ENCODE results near the gene SOSTDC1.

DNA sequence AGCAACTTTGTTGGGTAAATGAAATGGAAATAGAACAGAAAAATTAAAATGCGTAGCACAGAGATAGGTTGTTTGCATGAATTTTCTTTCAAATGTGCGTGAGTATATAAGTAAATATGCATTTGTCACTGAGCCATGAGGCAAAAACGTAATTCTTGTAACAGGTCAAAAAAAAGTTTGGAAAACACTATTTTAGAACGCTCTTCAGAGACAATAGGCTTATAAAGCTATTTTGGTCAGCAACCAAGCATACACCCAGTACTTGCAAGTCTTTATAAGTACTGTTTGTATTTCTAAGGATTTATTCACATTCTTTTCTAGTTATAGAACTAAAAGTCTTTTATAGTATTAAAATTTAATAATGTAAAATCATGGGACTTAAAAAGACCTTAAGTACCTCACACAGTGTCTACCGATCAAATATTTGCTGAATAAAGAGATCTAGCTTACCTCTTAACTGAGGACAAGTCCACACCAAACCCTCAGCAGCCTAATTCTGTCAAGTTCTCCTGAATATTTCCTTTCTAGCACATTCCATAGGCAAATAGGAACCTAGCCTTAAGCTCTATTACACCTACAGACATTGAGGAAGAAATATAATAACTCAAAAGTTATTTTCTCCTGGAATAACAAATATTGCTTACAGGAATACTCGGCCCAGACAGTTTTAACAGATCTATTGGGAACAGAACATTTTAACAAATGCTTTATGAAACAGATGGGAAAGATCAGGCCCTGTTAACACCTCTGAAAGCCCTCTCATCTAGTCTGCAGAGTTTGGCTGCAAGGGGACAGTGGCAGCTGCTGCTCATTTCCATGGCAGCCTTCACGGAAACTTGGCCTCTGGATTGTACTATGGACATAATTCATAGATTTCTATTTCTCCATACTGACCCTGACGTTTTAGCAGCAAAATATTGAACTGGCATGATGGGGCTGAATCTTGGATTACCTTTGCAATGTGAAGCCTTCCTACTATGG lies 53.0 kb downstream of the SOSTDC1 start:
- TF ChIP-seq EP300 (IDR thresholded peaks at IDR 0.05; ENCODE audit: borderline replicate concordance in 1 of 2, low read depth in 1 of 2, low read length in 1 of 2) (no peak), RCOR1 (IDR thresholded peaks at IDR 0.05; ENCODE audit: low read length) (no peak), RAD21 (IDR thresholded peaks at IDR 0.05; ENCODE audit: low read length) (no peak)
- TF ChIP-seq, protein P1, sequence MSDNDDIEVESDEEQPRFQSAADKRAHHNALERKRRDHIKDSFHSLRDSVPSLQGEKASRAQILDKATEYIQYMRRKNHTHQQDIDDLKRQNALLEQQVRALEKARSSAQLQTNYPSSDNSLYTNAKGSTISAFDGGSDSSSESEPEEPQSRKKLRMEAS (IDR thresholded peaks at IDR 0.05; ENCODE audit: low read depth), result no peak

Measured in SK-N-SH (cell line).